ENCODE data around the gene ANKIB1. TPM values are rescaled to one million over a fixed set of nuclear protein-coding genes. Genes with fewer than 3 reads are reported as not detected.
A peak's percentile ranks its signal among the peaks of the same experiment; 100 is the strongest.

Gene ANKIB1
- total RNA-seq, 1 experiment from 2014 or later = 57.2 TPM

DNA sequence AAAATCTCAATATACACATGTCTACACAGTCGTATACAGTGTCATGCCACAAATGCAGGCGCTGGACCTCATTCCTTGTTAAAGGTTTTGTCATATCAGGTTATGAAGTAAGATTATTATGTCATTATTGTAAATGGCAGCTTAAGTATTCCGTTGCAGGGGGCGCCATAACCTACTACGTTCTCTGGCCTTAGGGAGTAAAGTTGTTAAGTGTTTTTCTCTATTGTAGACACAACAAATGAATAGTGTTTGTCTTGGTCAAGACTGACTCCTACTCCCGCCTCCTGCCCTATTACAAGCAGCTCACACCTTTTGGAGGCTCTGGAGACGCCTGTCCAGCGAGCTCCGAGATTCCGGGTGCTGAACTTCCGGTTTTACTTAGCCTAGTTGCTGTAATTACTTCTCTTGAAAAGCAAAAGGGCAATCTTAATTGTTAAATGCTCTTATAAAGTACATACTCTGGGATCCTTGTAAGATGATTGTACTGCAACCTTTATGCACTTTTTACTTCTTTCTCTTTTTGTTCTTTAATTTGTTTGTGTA is 202.5 kb downstream of the ANKIB1 start:
- Mint-ChIP-seq H3K4me1 (ENCODE audit: low read depth, unreplicated experiment) (peaks cover 11% of the 10 kb centered on the region), H3K9me3 (ENCODE audit: unreplicated experiment) (peaks cover 13% of the 10 kb centered on the region), H3K36me3 (ENCODE audit: insufficient read depth, unreplicated experiment) (peaks cover 33% of the 10 kb centered on the region), H3K27ac (ENCODE audit: unreplicated experiment) (peak overlapping the region; percentile 86), H3K27me3 (ENCODE audit: insufficient read depth, unreplicated experiment) (no peaks in the 10 kb centered on the region), H3K4me3 (ENCODE audit: unreplicated experiment) (peak overlapping the region; percentile 82)
- CTCF ChIA-PET = interaction anchor here (1.1 to 3.5 kb wide), 9 partner anchors 13 to 618 kb away, joined by 3 to 74 read pairs (median 7); partner anchors contain the start of genes ANKIB1, KRIT1, PEX1 and RBM48
- Histone ChIP-seq H3K27me3 (replicated peaks; ENCODE audit: control insufficient read depth, insufficient read depth, low read length) (no peaks in the 10 kb centered on the region), H3K36me3 (ENCODE audit: control insufficient read depth, insufficient read depth, low read length) (peaks cover 4% of the 10 kb centered on the region; the same call in 1 of the 2 replicates), H3K9me3 (peaks cover 4% of the 10 kb centered on the region; the same call in 1 of the 2 replicates), H3K4me1 (peaks cover 16% of the 10 kb centered on the region), H3K4me3 (ENCODE audit: low read depth, low read length) (peak overlapping the region; percentile 89)
- peak; percentile 60 to 65 for DNase-seq
- POLR2A ChIA-PET = interaction anchor here (1.9 to 2.4 kb wide), 5 partner anchors 13 to 202 kb away, joined by 11 to 31 read pairs (median 17); partner anchors contain the start of genes ANKIB1, KRIT1, PEX1 and RBM48
- TF ChIP-seq, protein P1, sequence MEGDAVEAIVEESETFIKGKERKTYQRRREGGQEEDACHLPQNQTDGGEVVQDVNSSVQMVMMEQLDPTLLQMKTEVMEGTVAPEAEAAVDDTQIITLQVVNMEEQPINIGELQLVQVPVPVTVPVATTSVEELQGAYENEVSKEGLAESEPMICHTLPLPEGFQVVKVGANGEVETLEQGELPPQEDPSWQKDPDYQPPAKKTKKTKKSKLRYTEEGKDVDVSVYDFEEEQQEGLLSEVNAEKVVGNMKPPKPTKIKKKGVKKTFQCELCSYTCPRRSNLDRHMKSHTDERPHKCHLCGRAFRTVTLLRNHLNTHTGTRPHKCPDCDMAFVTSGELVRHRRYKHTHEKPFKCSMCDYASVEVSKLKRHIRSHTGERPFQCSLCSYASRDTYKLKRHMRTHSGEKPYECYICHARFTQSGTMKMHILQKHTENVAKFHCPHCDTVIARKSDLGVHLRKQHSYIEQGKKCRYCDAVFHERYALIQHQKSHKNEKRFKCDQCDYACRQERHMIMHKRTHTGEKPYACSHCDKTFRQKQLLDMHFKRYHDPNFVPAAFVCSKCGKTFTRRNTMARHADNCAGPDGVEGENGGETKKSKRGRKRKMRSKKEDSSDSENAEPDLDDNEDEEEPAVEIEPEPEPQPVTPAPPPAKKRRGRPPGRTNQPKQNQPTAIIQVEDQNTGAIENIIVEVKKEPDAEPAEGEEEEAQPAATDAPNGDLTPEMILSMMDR (IDR thresholded peaks at IDR 0.05; ENCODE audit: insufficient read depth in 1 of 2, low read depth in 1 of 2, low read length in 1 of 2, severe bottlenecking in 1 of 2, unreplicated experiment in 1 of 2) = peak in 1 of 2 experiments; percentile 39
- BruUV-seq (replicated peaks) = TSS peak; percentile 37
- intact Hi-C loops (cut with micrococcal nuclease; ENCODE audit: unreplicated experiment) = loop anchor here (1.0 to 5.0 kb wide), 4 partner anchors 16 to 566 kb away; partner anchors contain the start of gene MTERF1

Small RNAs within 50 kb of the gene (microRNA-seq; reads per million reads assigned to microRNA genes)
- not detected for gene MIR1285-1

Other genes starting within 250 kb of the ANKIB1 start
- 151 and 153 TPM in 2 replicates for gene CYP51A1, start 111.5 kb upstream of the ANKIB1 start, total RNA-seq (2022)
- not detected in 2 replicates for gene LRRD1, start 66.8 kb upstream of the ANKIB1 start, total RNA-seq (2022)
- gene KRIT1, start 60 bp upstream of the ANKIB1 start, total RNA-seq (2022) = 50.3 and 54.4 TPM in 2 replicates
- gene GATAD1, start 201.5 kb downstream of the ANKIB1 start, total RNA-seq (2022) = 36.7 and 38.2 TPM in 2 replicates
- 0.51 TPM in 1 of 2 replicates, not detected in the other for gene ERVW-1, start 232.0 kb downstream of the ANKIB1 start, total RNA-seq (2022)

All from Caco-2 (cell line).